DMS 273 treated with DMSO at 0.1 percent for 48 hours (cell line): ENCODE results near the gene GOLGA6C.
"Not testable (repeated sequence)": the region's sequence is repeated elsewhere in the genome, so short reads cannot be mapped to it uniquely, and the experiment has no call there.

Experiments used
- DNase-seq: peaks from one replicate; lab custom pipeline; 2025; lab: John Stamatoyannopoulos, UW

GOLGA6C gene

GRCh38 chr15:75252285-75252684 lies 5.8 kb upstream of the GOLGA6C start:
- not testable (repeated sequence) for DNase-seq

- not testable (repeated sequence) for DNase-seq
Measured at GRCh38 chr15:75258620-75259343, 648 bp downstream of the GOLGA6C start.

GRCh38 chr15:75259873-75260272 lies 1.7 kb downstream of the GOLGA6C start:
- not testable (repeated sequence) for DNase-seq

DNA sequence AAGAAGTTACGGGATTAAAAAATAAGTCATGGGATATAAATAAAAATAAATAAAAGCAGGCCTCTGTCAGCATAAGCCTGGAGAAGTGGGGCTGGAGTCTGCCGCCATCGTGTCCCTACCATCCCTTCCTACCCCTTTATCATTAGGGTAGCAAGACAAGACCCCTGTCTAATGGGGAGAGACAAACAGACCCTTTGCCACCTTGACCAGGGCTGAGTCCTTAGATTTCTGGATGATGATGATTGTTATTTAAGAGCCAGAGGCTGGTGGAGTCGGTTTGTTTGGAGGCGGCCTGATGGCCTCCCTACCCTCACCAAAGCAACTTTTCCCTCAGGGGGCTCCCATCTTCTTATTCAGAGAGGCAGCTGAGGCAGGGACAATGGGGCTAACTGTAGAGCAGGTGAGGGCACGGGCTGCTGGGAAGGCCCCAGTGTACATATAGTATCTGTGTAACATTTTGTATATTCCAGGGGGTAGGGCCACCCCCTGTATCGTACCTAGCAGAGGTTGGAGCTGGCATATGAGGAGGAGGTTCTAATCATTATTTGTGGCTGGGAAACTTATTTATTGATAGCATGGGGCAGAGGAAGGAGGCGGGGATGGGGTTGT lies 15.7 kb downstream of the GOLGA6C start:
- DNase-seq: not testable (repeated sequence)

GRCh38 chr15:75274509-75275107 lies 16.5 kb downstream of the GOLGA6C start:
- DNase-seq: not testable (repeated sequence)

DNA sequence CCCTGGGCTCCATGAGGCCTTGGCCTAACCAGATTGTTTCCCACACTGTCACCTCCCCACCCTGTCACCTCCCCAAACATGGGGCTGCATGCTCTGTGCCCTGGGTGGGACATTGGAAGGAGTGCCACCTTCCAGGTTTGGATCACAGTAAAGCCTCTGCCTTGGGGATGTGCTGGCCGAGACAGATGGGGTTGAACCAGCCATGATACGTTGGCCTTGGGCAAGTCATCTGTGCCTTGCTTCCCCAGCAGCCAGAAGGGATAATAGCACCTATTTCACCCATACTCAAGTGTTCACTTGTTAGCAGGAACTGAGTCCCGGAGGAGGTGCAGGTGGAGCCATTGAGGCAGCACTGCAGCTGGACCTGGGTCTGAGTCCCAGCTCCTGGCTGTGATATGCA lies 17.5 kb downstream of the GOLGA6C start:
- DNase-seq: not testable (repeated sequence)

- not testable (repeated sequence) for DNase-seq
Measured at GRCh38 chr15:75278497-75278896, 20.4 kb downstream of the GOLGA6C start.

DNA sequence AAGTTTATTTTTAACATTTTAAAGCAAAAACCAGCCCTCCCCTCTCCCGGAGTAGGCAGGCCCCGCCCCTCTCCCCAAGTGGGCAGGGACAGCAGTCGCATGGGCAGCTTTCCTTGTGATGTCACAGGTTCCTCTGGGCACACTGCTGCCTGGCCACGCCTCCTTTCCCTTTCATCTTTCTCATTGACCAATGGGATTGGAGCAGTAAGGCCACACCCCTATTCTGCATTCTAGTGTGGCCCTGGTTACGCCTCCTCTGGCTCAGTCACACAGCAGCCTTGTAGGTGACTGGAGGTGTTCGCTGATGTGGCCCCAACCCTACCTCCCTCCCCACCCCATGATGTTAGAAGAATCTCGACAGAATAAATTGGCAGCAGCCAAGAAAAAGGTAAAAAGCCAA lies 24.4 kb downstream of the GOLGA6C start, which contains the start of gene GOLGA6D:
Gene GOLGA6D (plus strand): TSS at position 264 of the 400 bp plus-strand sequence. CDS start 41 bp downstream, at position 305.
- not testable (repeated sequence) for DNase-seq

- not testable (repeated sequence) for DNase-seq
Measured at GRCh38 chr15:75284152-75284551, 26.0 kb downstream of the GOLGA6C start.

- DNase-seq: not testable (repeated sequence)
Measured at GRCh38 chr15:75293660-75294059, 35.5 kb downstream of the GOLGA6C start.

DNA sequence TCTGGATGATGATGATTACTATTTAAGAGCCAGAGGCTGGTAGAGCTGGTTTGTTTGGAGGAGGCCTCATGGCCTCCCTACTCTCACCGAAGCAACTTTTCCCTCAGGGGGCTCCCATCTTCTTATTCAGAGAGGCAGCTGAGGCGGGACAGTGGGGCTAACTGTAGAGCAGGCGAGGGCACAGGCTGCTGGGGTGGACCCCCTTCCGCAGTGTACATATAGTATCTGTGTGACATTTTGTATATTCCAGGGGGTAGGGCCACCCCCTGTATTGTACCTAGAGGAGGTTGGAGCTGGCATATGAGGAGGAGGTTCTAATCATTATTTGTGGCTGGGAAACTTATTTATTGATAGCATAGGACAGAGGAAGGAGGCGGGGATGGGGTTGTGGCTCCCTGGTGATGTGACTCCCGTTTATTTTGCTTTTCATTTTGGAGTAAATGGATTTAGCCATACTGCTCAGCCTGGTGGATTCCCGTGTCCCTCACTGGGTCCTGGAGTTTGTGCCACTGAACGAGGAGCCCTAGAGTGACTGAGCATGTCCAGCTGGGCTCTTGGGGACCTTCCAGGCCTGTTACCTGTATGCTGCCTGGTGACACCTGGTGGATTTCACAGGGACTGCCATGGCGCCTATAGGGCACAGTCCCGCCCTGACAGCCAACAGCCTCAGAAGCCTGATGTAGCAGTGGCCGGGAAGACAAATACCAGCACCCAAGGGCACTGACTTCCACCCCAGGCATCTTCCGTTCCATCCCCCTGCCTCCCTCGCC lies 40.6 kb downstream of the GOLGA6C start:
- not testable (repeated sequence) for DNase-seq

DNA sequence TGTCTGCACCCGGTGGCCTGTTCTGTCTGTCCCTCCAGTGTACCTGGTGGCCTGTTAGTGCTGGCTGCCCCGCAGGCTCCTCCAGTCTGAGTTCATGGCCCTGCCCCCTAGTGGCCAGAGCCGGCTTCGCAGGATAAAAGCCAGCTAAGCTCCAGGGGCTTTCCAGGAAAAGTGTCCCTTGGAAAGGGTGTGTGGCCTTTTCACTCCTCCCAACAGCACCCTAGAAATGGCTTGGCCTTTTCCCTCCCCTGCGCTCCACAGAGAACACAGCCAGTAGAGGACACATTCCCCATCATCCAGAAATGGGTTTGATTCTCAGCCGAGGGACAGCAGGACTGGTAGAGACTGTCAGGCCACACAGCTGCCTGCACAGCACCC lies 41.2 kb downstream of the GOLGA6C start:
- DNase-seq: not testable (repeated sequence)

DNA sequence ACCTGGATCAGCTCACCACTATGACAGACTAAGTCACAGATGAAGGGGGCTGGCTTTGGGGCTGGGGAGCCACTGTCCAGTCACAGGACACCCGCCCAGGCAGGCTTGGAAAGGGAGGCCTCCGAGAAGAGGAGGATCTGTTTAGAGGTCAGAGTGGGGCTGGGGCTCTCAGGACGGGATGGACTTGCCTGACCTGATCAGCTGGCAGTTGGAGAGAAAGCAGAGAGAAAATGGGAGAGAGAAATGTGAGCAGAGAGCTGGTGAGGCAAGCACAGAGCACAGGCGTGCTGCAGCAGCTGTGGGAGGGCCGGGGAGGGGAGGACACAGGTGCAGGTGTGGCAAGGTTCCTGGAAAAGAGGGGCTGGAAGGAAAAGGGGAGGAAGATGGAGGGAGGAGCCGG lies 41.9 kb downstream of the GOLGA6C start:
- not testable (repeated sequence) for DNase-seq

- DNase-seq: no peak
Measured at GRCh38 chr15:75302318-75302717, 44.2 kb downstream of the GOLGA6C start.

DNA sequence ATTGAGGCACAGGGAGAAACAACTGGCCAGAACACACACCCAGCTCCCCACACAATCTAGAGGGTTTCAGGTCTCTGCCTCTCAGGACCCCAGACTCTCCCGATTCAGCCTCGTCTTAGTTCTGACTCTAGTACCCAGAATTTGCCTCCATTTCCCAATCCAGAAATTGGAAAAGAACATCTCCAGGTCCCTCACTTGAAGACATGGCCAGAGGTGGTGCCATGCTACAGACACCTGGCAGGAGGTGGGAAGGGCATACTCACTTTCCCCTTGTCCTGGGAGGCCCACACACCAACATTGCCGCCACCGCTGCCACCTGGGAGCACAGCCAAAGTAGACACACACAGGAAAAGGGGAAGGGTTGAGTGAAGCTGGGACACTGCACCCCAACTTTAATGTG lies 44.6 kb downstream of the GOLGA6C start:
- DNase-seq: not testable (repeated sequence)

- no peak for DNase-seq
Measured at GRCh38 chr15:75306188-75306587, 48.1 kb downstream of the GOLGA6C start.

DNA sequence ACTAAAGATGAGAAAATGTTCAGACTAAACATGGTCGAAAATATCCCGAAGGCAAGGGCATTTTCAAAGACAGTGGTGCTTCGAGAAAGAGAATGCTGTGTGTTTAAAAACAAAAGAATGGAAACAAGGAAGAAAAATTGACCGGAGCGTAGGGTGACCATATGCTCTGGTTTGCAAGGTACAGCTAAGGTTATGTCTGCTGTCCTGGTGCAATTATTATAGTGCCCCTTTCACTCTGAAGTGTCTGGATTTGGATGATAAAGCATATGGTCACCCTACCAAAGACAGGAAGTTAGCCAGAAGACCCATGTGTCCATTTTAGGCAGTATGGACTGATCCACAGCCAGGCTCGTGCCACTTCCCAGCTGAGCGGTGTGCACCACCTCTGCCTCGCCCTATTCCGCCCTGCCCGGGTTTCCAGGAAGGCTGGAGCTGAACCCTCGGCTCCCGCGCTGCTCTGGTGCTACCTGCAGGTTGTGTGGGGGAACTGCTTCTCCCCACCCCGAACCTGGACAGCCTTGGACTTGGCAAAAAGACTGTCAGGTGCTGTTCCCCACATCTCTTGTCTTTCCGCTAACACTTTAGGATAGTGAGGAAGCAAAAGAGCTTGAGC lies 49.8 kb downstream of the GOLGA6C start:
- peak; percentile 9 for DNase-seq

- no peak for DNase-seq
Measured at GRCh38 chr15:75309711-75310110, 51.6 kb downstream of the GOLGA6C start.

DNA sequence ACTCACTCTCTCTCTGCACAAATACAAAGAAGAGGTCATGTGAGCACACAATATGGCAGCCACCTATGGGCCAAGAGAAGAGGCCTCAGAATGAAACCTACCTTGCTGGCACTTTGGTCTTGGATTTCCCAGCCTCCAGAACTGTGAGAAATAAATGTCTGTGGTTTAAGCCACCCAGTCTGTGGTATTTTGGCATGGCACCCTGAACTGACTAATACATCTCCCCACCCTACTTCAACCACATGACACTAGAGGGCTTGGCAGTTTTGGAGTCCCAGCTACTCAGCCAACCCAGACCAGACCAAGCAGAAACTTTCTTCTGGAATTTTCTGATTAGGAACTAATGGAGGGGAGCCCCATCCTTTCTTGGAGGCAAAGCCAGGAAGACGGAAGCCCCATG lies 54.4 kb downstream of the GOLGA6C start:
- DNase-seq: not testable (repeated sequence)

DNA sequence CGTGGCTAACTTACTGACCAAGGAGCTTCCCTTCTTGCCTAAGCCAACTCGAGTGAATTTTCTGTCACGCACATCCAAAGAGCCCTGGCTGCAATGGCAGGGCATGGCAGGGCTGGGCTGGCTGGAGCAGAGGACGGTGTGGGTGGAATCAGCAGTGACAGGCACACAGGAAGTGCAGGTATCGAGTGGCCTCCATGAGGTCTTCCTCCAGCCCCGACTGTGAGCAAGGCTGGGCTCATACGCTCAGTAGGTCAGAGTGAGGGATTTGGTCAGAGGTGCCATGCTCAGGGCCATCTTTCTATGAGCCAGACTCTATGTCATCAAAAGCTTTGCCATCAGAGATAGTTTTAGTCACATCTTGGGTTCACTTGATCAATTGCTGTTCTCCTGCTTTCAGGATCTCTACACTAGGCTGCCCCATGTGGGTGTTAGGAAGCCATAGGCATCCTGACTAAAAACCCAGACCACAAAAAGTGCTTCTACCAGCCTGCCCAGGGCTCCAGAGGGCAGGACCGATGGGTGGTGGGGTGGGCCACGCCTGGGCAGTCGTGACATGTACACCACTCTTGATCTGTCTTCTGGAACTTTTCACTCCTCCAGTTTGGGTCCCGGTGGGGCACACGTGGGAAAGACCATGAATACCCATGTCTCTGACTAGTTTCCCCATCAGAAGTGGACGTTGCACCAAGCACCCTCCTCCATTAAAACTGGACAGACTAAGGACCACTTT lies 55.1 kb downstream of the GOLGA6C start:
- no peak for DNase-seq
